Mesothelial cell of epicardium (in vitro differentiated cells): Measurements from ENCODE around the gene SLC26A1. TPM values are rescaled to one million over a fixed set of nuclear protein-coding genes. Genes with fewer than 3 reads are reported as not detected.

ENCODE experiments used
- DNase-seq, 2 experiments: peaks; one replicate each; pipeline ENCODE4 v3.0.0; 2021; ENCODE audit warnings: low spot score in 2 of 2; ENCODE audit not compliant: unreplicated experiment in 2 of 2
- H3K27ac Mint-ChIP-seq: 2 replicates; pipeline ENCODE4 v1.8.0; 2021; ENCODE audit warnings: mixed read lengths
- H3K27me3 Mint-ChIP-seq: 2 replicates; pipeline ENCODE4 v1.8.0; 2021; ENCODE audit warnings: low read depth, mixed read lengths
- H3K36me3 Mint-ChIP-seq: 2 replicates; pipeline ENCODE4 v1.8.0; 2021; ENCODE audit warnings: mixed read lengths
- H3K4me1 Mint-ChIP-seq: 2 replicates; pipeline ENCODE4 v1.8.0; 2021; ENCODE audit warnings: mixed read lengths
- H3K4me3 Mint-ChIP-seq: 2 replicates; pipeline ENCODE4 v1.8.0; 2021; ENCODE audit warnings: mild to moderate bottlenecking, moderate library complexity, mixed read lengths
- H3K9me3 Mint-ChIP-seq: 2 replicates; pipeline ENCODE4 v1.8.0; 2021; ENCODE audit warnings: mixed read lengths
- CTCF ChIP-seq: fragments of 200-600 bp; sonication (generic); IDR thresholded peaks from one replicate; pipeline ENCODE4 v1.5.0; 2021; ENCODE audit warnings: antibody characterized with exemption; ENCODE audit not compliant: unreplicated experiment
- total RNA-seq: library from RNA; stranded (reverse); gene quantifications from 3 replicates; pipeline ENCODE4 v1.2.1, GENCODE V29; 2021

SLC26A1 gene
- total RNA-seq, 1 donor from 2014 or later, result 0.63 TPM

GRCh38 chr4:1040344-1041146, 47.3 kb upstream of the SLC26A1 start:
- no peak for TF ChIP-seq CTCF
- Mint-ChIP-seq H3K27me3 (peaks cover 13% of the 10 kb centered on the region), H3K4me3 (no peak overlapping the region), H3K27ac (no peak overlapping the region), H3K9me3 (no peaks in the 10 kb centered on the region), H3K4me1 (peaks cover 24% of the 10 kb centered on the region), H3K36me3 (no peaks in the 10 kb centered on the region)
- no peak for DNase-seq

- no peaks in the 10 kb centered on the region for H3K36me3 Mint-ChIP-seq
- no peaks in the 10 kb centered on the region for H3K9me3 Mint-ChIP-seq
- H3K27me3 Mint-ChIP-seq, result peaks cover 7% of the 10 kb centered on the region
- DNase-seq, result no peak
- no peak for TF ChIP-seq CTCF
- no peak overlapping the region for H3K27ac Mint-ChIP-seq
- no peak overlapping the region for H3K4me3 Mint-ChIP-seq
- H3K4me1 Mint-ChIP-seq, result peaks cover 24% of the 10 kb centered on the region
Measured at GRCh38 chr4:1039493-1040343, 46.5 kb upstream of the SLC26A1 start.

- TF ChIP-seq CTCF, result no peak
- Mint-ChIP-seq H3K27me3 (peaks cover 5% of the 10 kb centered on the region), H3K27ac (no peak overlapping the region), H3K36me3 (no peaks in the 10 kb centered on the region), H3K9me3 (no peaks in the 10 kb centered on the region), H3K4me3 (no peak overlapping the region), H3K4me1 (peaks cover 23% of the 10 kb centered on the region)
- no peak for DNase-seq
Measured at GRCh38 chr4:1038948-1039492, 45.8 kb upstream of the SLC26A1 start.

GRCh38 chr4:1036976-1037810, 44.0 kb upstream of the SLC26A1 start:
- Mint-ChIP-seq H3K27me3 (no peaks in the 10 kb centered on the region), H3K9me3 (no peaks in the 10 kb centered on the region), H3K36me3 (no peaks in the 10 kb centered on the region), H3K4me3 (no peak overlapping the region), H3K4me1 (peaks cover 17% of the 10 kb centered on the region), H3K27ac (no peak overlapping the region)
- TF ChIP-seq CTCF, result no peak
- DNase-seq, result no peak

GRCh38 chr4:1036095-1036494, 42.9 kb upstream of the SLC26A1 start:
- Mint-ChIP-seq H3K9me3 (no peaks in the 10 kb centered on the region), H3K4me3 (no peak overlapping the region), H3K36me3 (no peaks in the 10 kb centered on the region), H3K27me3 (no peaks in the 10 kb centered on the region), H3K4me1 (peaks cover 12% of the 10 kb centered on the region), H3K27ac (no peak overlapping the region)
- DNase-seq, result no peak
- no peak for TF ChIP-seq CTCF
